HG03571 (cell line): Measurements from ENCODE around the gene HOXA7.

Experiments used
- ATAC-seq: cut with Tn5 transposase; IDR thresholded peaks from one replicate; pipeline ENCODE4 v1.9.1; 2021; ENCODE audit not compliant: unreplicated experiment

HOXA7 gene

GRCh38 chr7:27122077-27122910, 34.2 kb downstream of the HOXA7 start:
- ATAC-seq: no peak

DNA sequence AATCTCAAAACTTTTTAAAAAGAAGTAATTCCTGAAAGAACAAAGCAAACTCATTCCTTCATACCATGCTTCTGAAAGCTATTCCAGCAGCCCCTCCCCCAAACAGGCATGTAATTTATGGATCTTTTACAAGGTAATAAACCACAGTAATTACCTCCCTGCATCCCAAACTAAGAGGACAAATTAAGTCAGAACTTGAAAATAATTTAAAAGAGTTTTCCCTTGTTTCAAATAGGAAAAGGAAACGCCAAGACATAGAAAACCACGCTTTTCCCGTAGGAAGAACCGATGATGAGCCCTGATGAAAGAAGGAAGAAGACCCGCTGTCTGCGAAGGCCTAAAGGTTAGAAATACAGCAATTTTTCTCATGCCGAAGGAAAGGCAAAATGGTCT, 34.8 kb downstream of the HOXA7 start:
- ATAC-seq: no peak

GRCh38 chr7:27119412-27119911, 37.0 kb downstream of the HOXA7 start:
- no peak for ATAC-seq

- no peak for ATAC-seq
Observed at GRCh38 chr7:27118580-27118979, 37.9 kb downstream of the HOXA7 start.

DNA sequence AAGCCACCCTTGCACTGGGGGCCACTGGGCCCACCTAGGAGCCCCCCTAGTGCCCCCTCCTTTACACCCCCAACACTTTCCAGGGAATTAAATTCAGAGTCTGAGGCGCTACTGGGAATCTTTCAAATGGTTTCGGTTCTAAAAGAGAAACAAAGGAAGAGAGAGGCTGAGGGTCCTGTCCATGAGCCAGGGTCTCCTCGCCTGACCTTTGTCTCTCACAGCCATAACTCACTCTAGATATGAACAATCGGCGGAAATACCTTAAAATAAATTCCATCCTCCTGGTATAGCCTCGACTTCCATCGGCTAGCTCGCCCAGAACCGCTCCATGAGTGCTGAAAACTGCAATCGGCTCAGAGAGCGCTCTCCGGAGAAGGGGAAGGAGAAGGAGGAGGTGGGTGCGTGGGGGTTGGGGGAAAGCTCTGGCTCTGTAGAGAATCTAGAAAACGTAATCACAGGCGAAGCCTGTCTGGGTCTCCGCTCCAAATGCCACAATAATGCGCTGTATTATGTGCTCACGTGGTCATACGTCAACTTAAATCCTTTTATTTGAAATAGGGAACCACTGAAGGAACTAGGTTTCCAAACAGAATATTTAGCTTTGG, 38.5 kb downstream of the HOXA7 start:
- ATAC-seq: no peak

GRCh38 chr7:27116962-27117886, 39.3 kb downstream of the HOXA7 start:
- no peak for ATAC-seq

- no peak for ATAC-seq
Observed at GRCh38 chr7:27116031-27116961, 40.2 kb downstream of the HOXA7 start.

- no peak for ATAC-seq
Observed at GRCh38 chr7:27115221-27116026, 41.1 kb downstream of the HOXA7 start.

GRCh38 chr7:27114881-27115220, 41.6 kb downstream of the HOXA7 start:
- no peak for ATAC-seq

DNA sequence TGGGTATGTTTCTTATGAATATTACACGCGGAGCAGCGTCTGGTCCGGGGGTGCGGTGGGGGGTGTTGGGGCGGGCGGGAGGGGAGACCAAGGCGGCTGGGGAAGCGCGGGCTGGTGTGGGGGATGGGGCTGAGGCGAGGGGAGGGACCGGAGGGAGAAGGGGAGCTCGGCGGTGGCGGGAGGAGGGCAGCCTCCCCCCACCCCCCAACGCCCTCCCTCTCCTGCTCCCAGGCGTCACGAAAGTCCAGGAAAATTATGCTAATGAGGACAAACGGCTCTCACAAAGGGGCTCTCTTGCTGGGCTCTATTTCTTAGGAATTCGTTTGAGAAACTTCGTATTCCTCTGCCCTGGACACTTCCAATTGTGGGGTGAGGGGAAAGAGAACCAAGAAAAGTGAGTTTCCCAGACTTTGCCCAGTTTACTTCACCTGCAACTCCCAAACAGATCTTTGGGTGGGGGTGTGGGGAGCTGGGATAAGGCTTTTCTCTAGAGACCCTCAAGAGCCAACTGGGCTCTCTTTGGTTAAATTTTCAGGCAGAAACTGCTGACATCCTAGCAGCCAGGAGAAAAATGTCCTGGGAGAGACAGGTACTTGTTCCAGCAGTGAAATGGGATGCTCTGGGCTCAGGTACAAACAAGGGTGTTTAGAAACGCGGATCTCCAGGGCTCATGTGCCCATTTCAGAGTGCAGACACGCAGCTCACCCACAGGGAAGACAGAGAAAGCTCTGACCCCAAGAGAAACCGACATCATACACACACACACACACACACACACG, 42.3 kb downstream of the HOXA7 start:
- no peak for ATAC-seq

GRCh38 chr7:27112955-27113949, 43.2 kb downstream of the HOXA7 start:
- ATAC-seq: no peak

GRCh38 chr7:27112361-27112760, 44.1 kb downstream of the HOXA7 start:
- ATAC-seq: no peak

- ATAC-seq: no peak
Observed at GRCh38 chr7:27111751-27112277, 44.7 kb downstream of the HOXA7 start.

GRCh38 chr7:27111042-27111750, 45.3 kb downstream of the HOXA7 start:
- no peak for ATAC-seq

DNA sequence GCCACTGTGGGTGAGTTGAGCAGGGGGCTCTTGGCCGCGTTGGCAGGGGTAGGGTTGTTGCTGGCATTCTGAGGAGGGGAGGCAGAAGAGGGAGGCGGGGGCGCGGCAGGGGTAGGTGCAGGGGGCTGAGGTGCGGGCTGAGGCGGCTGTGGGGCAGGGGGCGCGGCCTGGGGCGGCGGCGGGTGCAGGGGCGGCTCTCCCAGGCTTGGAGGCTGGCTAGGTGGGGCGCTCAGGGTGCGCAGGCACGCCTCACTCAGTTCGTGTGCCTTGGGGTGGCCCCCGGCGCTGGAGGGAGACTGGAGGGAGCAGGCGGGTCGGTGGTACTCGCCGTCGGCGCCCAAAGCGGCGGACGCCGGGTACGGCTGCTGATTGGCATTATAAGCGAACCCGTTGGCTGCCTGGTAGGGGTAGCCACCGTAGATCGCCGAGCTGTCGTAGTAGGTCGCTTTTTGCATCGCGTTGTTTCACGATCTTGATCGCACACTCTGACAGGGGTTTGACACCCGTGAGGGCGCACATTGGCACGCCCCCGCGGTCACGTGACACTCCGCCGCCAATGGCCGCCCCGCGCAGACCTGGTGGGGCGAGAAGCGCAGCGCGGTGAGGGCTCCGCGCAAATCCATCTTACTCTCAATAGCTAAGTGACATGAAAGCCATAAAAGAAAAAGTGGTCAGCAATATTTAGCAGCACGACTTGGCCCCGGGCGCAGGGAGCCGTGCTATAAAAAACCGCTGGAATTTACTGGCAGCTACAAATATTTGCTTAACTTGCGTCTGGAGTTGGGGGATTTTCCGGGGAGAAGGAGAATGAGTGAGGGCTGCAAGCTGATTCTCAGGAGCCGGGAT, 46.1 kb downstream of the HOXA7 start:
- no peak for ATAC-seq
